Measurements from ENCODE around the gene S1PR4. TPM values are rescaled to one million over a fixed set of nuclear protein-coding genes. Genes with fewer than 3 reads are reported as not detected.

Gene S1PR4
- total and polyA plus RNA-seq, 2 of the 8 experiments (the other 6 are each of a cell fraction or from before 2014, with no cell fraction given), result not detected

DNA sequence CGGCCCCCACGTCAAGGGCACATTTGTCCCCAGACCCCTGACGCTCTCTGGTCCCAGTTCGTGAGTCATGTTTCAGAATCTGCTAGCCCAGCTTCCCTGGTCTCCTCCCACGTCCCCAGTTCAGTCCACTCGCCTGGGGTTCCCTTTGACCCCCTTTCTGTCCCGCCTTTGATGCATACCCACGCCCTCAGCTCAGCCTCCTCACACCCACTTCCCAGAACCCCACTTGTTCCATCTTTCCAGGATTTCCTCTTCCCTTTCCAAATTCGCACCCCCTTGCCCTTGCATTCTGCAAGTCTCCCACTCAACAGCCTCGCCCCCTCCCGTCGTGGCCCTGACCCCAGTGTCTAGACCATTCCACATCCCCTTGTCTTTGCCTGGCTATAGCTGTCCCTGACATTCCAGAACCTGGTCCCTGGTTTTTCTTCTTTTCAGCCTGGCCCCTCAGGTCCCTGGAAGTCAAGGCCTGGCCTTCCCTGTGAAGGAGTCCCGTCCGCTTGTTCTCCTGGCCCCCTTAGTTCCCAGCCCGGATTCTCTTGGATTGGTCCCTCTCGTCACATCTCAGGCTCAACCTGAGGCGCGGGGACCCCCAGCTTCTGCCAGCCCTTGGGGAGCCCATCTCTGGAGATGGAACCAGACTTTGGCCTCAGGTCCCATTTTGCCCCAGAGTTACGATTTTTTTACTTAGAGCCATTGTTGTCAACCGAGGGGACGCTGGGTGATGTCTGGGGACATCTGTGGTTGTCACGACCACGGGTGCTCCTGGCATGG lies 8.5 kb downstream of the S1PR4 start:
- Histone ChIP-seq H3K9me3 (ENCODE audit: insufficient read depth in 2 of 2, low read depth in 1 of 2, low read length in 1 of 2) (no peaks in the 10 kb centered on the region), H3K14ac (ENCODE audit: insufficient read length) (no peak overlapping the region), H4K5ac (ENCODE audit: insufficient read length, low read depth, low read length) (no peak overlapping the region), H2BK5ac (ENCODE audit: low read depth, low read length) (no peak overlapping the region), H3K79me1 (ENCODE audit: low read depth, low read length) (peaks cover 38% of the 10 kb centered on the region), H3K79me2 (ENCODE audit: control insufficient read depth in 1 of 2, insufficient read depth in 2 of 2, low read length in 2 of 2) (peaks cover 13 to 63% of the 10 kb centered on the region in 2 experiments), H3K4me2 (ENCODE audit: insufficient read depth in 1 of 2, low read depth in 2 of 2, low read length in 2 of 2) (peak overlapping the region; percentile 67 to 97), H3K4me1 (replicated peaks in 1 of 4; ENCODE audit: control insufficient read depth in 3 of 4, insufficient read depth in 4 of 4, low read length in 3 of 4) (peaks cover 0 to 16% (median 10%) of the 10 kb centered on the region in 4 experiments; a peak in 6 of 7 replicates), H3K27me3 (replicated peaks in 1 of 4; ENCODE audit: control insufficient read depth in 3 of 4, extremely low read depth in 1 of 4, insufficient read depth in 3 of 4, low read length in 3 of 4) (no peaks in the 10 kb centered on the region), H3K9ac (replicated peaks in 1 of 4; ENCODE audit: extremely low read depth in 1 of 4, low read depth in 3 of 4, low read length in 3 of 4) (peak overlapping the region in 3 of 4 experiments; percentile 78 to 89 (median 80); a peak in 5 of 7 replicates), H3K27ac (ENCODE audit: low read depth, low read length) (no peak overlapping the region), H3K23ac (ENCODE audit: insufficient read length) (no peak overlapping the region), H3K4ac (replicated peaks; ENCODE audit: insufficient read length, low read depth, low read length) (no peak overlapping the region), H4K20me1 (replicated peaks in 1 of 2; ENCODE audit: control insufficient read depth in 1 of 2, insufficient read depth in 2 of 2, low read length in 2 of 2) (peaks cover 28 to 38% of the 10 kb centered on the region in 2 experiments), H4K91ac (replicated peaks; ENCODE audit: insufficient read length, low read length) (no peak overlapping the region), H2BK20ac (ENCODE audit: low read length) (no peak overlapping the region), H4K8ac (ENCODE audit: extremely low read depth, insufficient read depth, low read length) (no peak overlapping the region), H2BK12ac (ENCODE audit: low read depth, low read length) (no peak overlapping the region), H3K36me3 (ENCODE audit: control insufficient read depth in 2 of 4, insufficient read depth in 4 of 4, low read length in 3 of 4) (peaks cover 0 to 3% (median 0%) of the 10 kb centered on the region in 4 experiments; a peak in 1 of 8 replicates), H3K23me2 (ENCODE audit: low read depth, low read length) (peaks cover 8% of the 10 kb centered on the region; the same call in 1 of the 2 replicates), H2BK15ac (ENCODE audit: low read length) (no peak overlapping the region), H3K4me3 (ENCODE audit: extremely low read depth in 1 of 4, insufficient read depth in 2 of 4, low read depth in 3 of 4, low read length in 4 of 4) (peak overlapping the region; percentile 71 to 94 (median 78)), H2BK120ac (replicated peaks; ENCODE audit: low read depth, low read length) (no peak overlapping the region), H3K18ac (ENCODE audit: extremely low read depth, low read length) (no peak overlapping the region), H2AK5ac (ENCODE audit: low read depth, low read length) (peak overlapping the region; percentile 24; the same call in 1 of the 2 replicates), H3K56ac (replicated peaks; ENCODE audit: insufficient read length, low read depth, low read length) (no peak overlapping the region), H2AFZ (ENCODE audit: low read length) (no peak overlapping the region)
- ChIA-PET CTCF (ENCODE audit: partially characterized antibody) (interaction anchor here (0.8 to 1.7 kb wide), 3 partner anchors 23 to 1241 kb away, joined by 3 to 5 read pairs (median 5); no protein-coding TSS in a partner anchor), POLR2A (ENCODE audit: partially characterized antibody) (interaction anchor here (0.6 to 1.7 kb wide), 3 partner anchors 16 to 1323 kb away, joined by 3 to 7 read pairs (median 4); no protein-coding TSS in a partner anchor)
- DNase-seq (ENCODE audit: low read depth in 1 of 2, low spot score in 2 of 2) (no peak), FAIRE-seq (no peak)
- WGBS, 2 experiments (ENCODE audit: extremely low coverage in 1 of 2, insufficient coverage in 1 of 2, insufficient read length in 1 of 2, insufficient replicate concordance in 2 of 2, low coverage in 1 of 2, low lambda C conversion rate in 2 of 2, missing lambda C conversion rate in 1 of 2), result 80% methylated on average over 22 of the region's 23 CpGs; no CpG with 5 or more reads in 1 of the 2 experiments
- TF ChIP-seq SRF (IDR thresholded peaks at IDR 0.05; ENCODE audit: low read depth, low read length) (no peak), BCL11A (IDR thresholded peaks at IDR 0.05; ENCODE audit: low read depth in 2 of 2, low read length in 2 of 2) (no peak), SUZ12 (IDR thresholded peaks at IDR 0.05; ENCODE audit: low read length) (no peak), MAX (IDR thresholded peaks at IDR 0.05) (no peak), JUND (IDR thresholded peaks at IDR 0.05; ENCODE audit: low read length) (no peak), SAP30 (IDR thresholded peaks at IDR 0.05; ENCODE audit: insufficient read depth, insufficient replicate concordance, low read length) (no peak), EZH2 (IDR thresholded peaks at IDR 0.05; ENCODE audit: low read depth, low read length, severe bottlenecking) (no peak), RXRA (IDR thresholded peaks at IDR 0.05; ENCODE audit: insufficient read depth, low read depth, low read length) (no peak), EGR1 (IDR thresholded peaks at IDR 0.05; ENCODE audit: borderline replicate concordance, low read depth, low read length) (no peak)
